HUDEP-2 (cell line): ENCODE data around the gene EFCAB13.
"Not testable (repeated sequence)": the region's sequence is repeated elsewhere in the genome, so short reads cannot be mapped to it uniquely, and the experiment has no call there.

Experiments used
- DNase-seq, 76 experiments: peaks; one replicate each; lab custom pipeline; 2025; ENCODE audit not compliant: unreplicated experiment in 76 of 76; lab: John Stamatoyannopoulos, UW

The EFCAB13 gene

DNA sequence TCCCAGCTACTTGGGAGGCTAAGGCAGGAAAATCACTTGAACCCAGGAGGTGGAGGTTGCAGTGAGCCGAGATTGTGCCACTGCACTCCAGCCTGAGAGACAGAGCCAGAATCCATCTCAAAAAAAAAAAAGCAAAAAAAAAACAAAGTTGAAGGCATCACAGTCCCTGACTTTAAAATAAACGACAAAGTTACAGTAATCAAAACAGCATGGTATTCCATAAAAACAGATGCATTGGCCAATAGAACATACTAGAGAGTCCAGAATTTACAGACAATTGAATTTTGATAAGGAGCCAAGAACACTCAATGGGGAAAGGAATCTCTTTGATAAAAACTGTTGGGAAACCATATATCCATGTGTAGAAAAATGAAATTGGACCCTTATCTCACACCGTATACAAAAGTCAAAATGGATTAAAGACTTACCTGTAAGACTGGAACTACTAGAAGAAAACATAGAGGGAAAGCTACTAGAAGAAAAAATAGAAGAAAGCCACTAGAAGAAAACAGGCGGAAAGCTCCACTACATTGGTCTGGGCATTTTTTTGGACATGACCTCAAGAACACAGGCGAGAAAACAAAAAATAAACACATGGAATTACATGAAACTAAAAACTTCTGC lies 2.8 kb upstream of the EFCAB13 start:
- no peak for DNase-seq

DNA sequence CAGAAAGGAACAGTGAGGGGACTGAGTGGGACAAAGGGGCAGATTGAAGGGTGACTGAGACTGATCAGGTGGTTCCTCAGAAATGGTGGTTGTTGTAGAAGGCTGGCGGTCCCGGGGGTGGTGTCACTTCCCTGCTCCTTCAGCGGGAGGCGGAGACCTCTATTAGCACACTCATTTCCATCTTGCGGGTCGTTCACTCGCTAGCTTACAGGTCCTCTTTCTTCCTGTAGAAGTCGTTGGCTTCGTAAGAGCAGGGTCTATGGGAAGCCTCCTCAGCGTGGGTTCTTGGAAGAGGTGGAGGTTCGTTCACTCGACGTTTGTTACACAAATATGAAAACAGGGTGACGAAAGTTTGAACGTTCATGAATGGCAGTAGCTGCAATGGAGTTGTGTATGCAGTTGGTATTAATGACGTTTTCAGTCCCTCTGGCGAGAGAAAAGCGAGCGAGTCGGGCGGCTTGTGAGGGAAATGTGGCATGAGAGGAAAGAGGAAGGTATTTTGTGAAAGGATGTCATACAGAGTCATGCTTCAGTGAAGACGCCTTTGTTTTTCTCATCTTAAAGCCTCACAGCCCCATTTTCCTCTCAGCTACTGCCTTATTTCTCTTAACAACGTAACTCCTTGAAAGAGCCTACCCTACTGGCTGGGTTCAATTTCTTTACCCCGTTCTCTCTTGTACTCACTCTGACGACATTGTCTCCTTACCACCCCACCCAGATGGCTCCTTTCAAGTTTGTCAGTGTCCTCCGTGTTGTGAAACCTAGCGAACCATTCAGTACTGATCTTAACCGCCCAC lies 667 bp downstream of the EFCAB13 start:
- DNase-seq = peak in 59 of 76 experiments; percentile 2 to 78 (median 45)

GRCh38 chr17:47325176-47325575 lies 1.4 kb downstream of the EFCAB13 start:
- DNase-seq = no peak

DNA sequence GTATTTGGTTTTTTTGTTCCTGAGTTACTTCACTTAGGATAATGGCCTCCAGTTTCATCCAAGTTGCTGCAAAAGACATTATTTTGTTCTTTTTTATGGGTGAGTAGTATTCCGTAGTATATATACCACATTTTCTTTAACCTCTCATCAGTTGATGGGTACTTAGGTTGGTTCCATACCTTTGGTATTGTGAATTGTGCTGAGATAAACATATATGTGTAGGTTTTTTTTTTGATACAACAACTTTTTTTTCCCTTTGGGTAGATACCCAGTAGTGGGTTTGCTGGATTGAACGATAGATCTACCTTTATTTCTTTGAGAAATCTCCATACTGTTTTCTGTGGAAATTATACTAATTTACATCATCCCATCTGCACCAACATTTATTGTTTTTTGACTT lies 6.8 kb downstream of the EFCAB13 start:
- DNase-seq = no peak

DNA sequence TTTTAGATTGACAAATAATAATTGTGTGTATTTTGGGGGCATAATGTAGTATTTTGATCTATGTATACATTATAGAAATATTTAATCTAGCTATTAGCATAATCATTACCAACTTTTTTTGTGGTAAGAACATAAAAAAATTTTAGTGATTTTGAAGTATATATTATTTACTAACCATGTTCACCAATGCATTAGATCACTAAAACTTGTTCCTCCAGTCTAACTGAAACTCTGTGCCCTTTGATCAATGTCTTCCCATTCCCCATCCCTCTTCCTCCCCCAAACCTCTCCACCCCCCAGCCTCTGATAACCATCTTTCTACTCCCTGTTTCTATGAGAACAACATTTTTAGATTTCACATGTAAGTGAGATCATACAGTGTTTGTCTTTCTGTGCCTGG lies 8.5 kb downstream of the EFCAB13 start:
- no peak for DNase-seq

GRCh38 chr17:47335101-47335936 lies 11.6 kb downstream of the EFCAB13 start:
- no peak for DNase-seq

DNA sequence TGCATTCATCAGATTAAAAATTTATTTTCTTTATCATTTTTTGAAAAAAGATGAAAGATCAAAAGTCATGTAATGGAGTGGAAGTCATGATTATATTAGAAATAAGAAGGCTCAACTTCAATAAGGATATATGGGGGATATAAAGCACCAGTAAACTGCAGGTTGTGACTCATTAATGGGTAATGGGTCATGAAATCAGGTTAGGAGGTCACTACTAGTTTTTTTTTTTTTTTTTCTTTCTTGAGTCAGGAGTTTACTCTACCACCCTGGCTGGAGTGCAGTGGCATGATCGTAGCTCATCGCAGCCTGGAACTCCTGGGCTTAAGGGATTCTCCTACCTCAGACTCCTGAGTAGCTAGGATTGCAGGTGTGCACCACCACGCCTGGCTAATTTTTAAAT lies 14.3 kb downstream of the EFCAB13 start:
- no peak for DNase-seq

DNA sequence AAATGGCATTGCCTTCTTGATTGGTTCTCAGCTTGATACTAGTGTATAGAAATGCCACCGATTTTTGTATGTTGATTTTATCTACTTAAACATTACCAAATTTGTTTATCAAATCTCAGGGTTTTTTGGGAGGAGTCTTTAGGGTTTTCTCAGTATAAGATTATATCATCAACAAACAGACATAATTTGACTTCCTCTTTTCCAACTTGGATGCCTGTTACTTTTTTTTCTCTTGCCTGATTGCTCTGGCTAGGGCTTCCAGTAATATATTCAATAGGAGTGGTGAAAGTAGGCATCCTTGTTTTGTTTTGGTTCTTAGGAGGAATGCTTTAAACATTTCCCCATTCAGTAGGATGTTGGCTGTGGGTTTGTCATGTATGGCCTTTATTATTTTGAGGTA lies 29.1 kb downstream of the EFCAB13 start:
- peak in 18 of 76 experiments; percentile 1 to 58 (median 24) for DNase-seq

DNA sequence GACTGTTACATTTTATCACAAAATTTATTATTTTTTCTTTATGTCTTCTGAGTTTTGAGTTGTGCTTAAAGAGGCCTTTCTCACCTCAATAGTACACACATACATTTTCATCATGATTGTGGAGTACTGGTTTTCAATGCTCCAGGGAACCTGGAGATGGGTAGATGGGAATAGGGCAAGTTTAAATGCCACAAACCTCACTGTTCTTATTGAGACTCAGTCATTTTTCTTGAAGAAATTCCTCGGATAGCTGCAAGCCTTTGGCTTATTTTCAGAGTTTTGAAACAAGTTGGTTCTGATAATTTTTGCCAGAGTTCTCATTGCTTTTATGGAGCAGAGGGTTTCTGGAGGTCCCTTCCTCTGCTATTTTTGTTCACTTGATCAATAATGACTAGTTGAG lies 34.9 kb downstream of the EFCAB13 start:
- DNase-seq = no peak

DNA sequence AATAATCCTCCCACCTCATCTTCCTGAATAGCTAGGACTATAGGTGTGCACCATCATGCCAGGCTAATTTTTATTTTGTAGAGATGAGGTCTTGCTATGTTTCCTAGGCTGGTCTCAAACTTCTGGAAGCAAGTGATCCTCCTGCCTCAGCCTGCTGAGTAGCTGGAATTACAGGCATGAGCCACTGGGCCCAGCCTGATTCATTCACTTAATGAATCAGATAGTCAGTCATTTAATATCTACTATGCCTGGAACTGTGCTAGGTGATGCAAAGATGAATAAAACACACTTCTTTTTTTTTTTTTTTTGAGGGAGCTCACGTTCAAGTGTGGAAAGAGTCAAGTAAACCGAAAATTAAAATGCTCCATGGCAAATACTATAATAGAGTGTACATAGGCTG lies 39.4 kb downstream of the EFCAB13 start:
- no peak for DNase-seq

DNA sequence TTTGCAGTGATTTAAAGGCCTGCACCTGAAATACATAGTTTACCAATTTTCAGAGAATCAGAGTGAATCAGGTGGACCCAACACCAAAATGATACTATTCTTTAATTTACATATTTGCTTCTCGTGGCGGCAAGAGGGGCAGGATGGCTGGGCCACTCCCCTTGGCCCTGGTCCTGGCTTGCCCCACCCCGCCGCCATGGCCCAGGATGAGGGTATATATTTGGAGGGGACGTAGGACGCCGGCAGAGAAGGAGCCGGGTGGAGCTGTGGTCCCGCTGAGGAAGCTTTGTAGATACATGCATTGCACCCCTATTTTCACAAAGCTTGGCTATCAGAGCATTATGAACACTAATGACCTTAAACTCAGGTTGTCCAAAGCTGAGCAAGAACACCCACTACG lies 43.5 kb downstream of the EFCAB13 start:
- DNase-seq = no peak

DNA sequence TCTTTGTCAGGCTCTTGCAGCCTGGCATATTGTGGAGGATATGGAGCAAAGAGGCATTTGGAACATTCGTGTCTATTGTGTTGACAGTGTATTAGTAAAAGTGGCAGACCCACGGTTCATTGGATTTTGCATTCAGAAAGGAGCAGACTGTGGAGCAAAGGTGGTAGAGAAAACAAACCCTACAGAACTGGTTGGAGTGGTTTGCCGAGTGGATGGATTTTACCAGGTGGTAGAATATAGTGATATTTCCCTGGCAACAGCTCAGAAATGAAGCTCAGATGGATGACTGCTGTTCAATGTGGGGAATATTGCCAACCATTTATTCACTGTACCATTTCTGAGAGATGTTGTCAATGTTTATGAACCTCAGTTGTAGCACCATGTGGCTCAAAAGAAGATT lies 44.5 kb downstream of the EFCAB13 start:
- no peak for DNase-seq

- not testable (repeated sequence) for DNase-seq
These were observed 47.1 kb downstream of the EFCAB13 start for GRCh38 chr17:47370899-47371298.

GRCh38 chr17:47373002-47373401 lies 49.2 kb downstream of the EFCAB13 start:
- no peak for DNase-seq

- DNase-seq = no peak
These were observed 52.5 kb downstream of the EFCAB13 start for GRCh38 chr17:47376247-47376646.

- DNase-seq = no peak
These were observed 65.1 kb downstream of the EFCAB13 start for GRCh38 chr17:47388825-47389224.

DNA sequence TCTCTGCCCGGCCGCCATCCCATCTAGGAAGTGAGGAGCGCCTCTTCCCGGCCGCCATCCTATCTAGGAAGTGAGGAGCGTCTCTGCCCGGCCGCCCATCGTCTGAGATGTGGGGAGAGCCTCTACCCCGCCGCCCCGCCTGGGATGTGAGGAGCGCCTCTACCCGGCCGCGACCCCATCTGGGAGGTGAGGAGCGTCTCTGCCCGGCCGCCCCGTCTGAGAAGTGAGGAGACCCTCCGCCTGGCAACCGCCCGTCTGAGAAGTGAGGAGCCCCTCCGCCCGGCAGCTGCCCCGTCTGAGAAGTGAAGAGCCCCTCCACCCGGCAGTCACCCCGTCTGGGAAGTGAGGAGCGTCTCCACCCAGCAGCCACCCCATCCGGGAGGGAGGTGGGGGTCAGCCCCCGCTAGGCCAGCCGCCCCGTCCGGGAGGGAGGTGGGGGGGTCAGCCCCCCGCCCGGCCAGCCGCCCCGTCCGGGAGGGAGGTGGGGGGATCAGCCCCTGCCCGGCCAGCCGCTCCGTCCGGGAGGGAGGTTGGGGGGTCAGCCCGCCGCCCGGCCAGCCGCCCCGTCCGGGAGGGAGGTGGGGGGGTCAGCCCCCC lies 73.9 kb downstream of the EFCAB13 start:
- DNase-seq = not testable (repeated sequence)

GRCh38 chr17:47400333-47400732 lies 76.6 kb downstream of the EFCAB13 start:
- no peak for DNase-seq

DNA sequence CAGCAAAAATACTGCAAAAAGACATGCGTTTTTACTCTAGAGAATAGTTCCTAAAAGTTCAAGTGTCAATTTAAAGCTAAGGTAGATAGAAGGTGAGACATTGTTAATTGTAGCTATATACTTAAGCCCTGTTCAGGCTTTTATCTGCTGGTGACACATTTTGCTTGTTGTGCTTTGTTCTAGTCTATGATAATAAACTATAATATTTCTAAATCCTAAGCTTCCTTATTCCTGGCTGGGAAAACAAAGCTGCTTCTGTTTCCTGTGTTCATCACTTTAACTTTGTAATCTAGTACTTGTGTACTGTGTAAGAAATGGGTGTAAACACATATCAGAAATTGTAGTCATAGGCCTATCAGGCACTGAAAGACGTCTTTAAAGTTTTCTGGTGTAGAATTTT lies 77.3 kb downstream of the EFCAB13 start:
- DNase-seq = no peak

- no peak for DNase-seq
These were observed 80.3 kb downstream of the EFCAB13 start for GRCh38 chr17:47404006-47404405.

DNA sequence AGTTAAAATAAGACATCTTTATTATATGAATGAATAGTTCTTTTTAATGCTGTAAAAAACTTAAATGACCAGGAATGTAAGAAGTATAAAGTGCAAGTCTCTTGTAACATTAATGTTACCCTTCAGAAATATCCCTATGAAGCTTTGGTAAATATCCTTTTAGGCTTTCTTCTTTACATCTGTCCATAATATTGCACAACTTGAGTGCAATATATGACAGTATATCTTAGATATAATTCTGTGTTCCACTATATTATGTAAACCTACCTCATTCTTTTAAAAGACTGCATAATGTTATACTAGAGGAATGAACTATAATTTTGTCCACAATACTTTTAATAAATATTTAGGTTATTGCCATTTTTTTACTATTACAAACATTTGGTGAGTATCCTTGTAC lies 81.1 kb downstream of the EFCAB13 start:
- no peak for DNase-seq
